ENCODE measurements around the gene DCAF8. TPM values are rescaled to one million over a fixed set of nuclear protein-coding genes. Genes with fewer than 3 reads are reported as not detected.

Gene DCAF8
- total and polyA plus RNA-seq, 2 of the 4 experiments (the other 2 are of a cell fraction) = 83.3 to 83.8 TPM

DNA sequence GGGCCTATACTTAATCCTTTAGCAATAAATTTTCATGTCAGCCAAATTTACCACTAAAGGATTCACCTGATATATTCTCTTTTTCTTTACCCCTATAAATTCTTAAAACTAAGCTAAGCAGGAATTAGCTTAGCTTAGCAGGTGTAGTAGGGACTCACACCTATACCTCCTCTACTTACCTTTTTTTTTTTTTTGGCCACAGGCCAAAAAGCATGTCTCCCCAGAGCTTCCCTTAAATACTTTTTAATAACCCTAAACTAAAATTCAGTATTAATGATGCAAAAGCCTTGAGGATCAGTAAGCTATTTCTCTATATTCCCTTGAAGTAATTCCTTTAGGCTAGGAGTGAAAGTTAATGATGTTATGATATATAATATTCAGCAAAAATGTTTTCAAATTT is 33.9 kb downstream of the DCAF8 start:
- H2BK15ac ChIP-seq (ENCODE audit: low read depth, low read length) = no peak overlapping the region
- dilution Hi-C loops (cut with HindIII; ENCODE audit: low sequenced_read_pairs, unreplicated experiment) = no loop called here
- no peak overlapping the region for H3K56ac ChIP-seq (ENCODE audit: extremely low read depth, insufficient read depth, low read length)
- BruUV-seq (replicated peaks) = no TSS peak
- H3K14ac ChIP-seq (replicated peaks; ENCODE audit: low read depth, low read length) = no peak overlapping the region
- H4K20me1 ChIP-seq (ENCODE audit: insufficient read depth, low read length) = no peaks in the 10 kb centered on the region; the same call in 1 of the 2 replicates
- H3K36me3 ChIP-seq (ENCODE audit: control insufficient read depth, insufficient read depth, low read length) = peaks cover 49% of the 10 kb centered on the region
- no peaks in the 10 kb centered on the region for H3K9me3 ChIP-seq (ENCODE audit: control insufficient read depth, insufficient read depth, low read length)
- ChIA-PET CTCF (interaction anchor here (1.3 to 3.7 kb wide), 2 partner anchors 9 to 23 kb away, joined by 10 to 12 read pairs; no protein-coding TSS in a partner anchor), POLR2A (ENCODE audit: unreplicated experiment) (interaction anchor here (0.6 kb wide), 1 partner anchor 109 kb away, joined by 5 read pairs; no protein-coding TSS in a partner anchor)
- no peak overlapping the region for H4K8ac ChIP-seq (ENCODE audit: low read depth in 2 of 2, low read length in 2 of 2)
- in situ Hi-C loops (cut with MboI; ENCODE audit: low sequenced_read_pairs) = no loop called here
- no peak overlapping the region for H3K9ac ChIP-seq (ENCODE audit: low read depth, low read length)
- ATAC-seq (ENCODE audit: low read depth) (no peak), DNase-seq (no peak)
- no peak overlapping the region for H3K4me3 ChIP-seq (ENCODE audit: insufficient read depth, low read depth, low read length)
- H4K5ac ChIP-seq (ENCODE audit: low read depth, low read length) = no peak overlapping the region
- peaks cover 6% of the 10 kb centered on the region; the same call in 1 of the 2 replicates for H3K9me1 ChIP-seq (ENCODE audit: insufficient read depth, low read length)
- H2AFZ ChIP-seq (replicated peaks; ENCODE audit: low read length, poor library complexity) = no peak overlapping the region
- H4K91ac ChIP-seq (ENCODE audit: insufficient read depth, low read depth, low read length) = no peak overlapping the region
- peaks cover 0 to 5% of the 10 kb centered on the region in 2 experiments; a peak in 1 of 4 replicates for H3K79me1 ChIP-seq (ENCODE audit: low read depth in 1 of 2, low read length in 2 of 2)
- H2BK120ac ChIP-seq (ENCODE audit: low read depth, low read length) = no peak overlapping the region
- no peak overlapping the region for H3K4ac ChIP-seq (ENCODE audit: low read depth, low read length)
- no peaks in the 10 kb centered on the region for H3K27me3 ChIP-seq (ENCODE audit: control insufficient read depth, insufficient read depth, low read length)
- H2BK5ac ChIP-seq (ENCODE audit: low read depth, low read length, poor library complexity, severe bottlenecking) = no peak overlapping the region
- intact Hi-C loops (cut with micrococcal nuclease) = loop anchor here (5.0 kb wide), 1 partner anchor 69 kb away; no protein-coding TSS in a partner anchor
- H3K4me1 ChIP-seq (ENCODE audit: control insufficient read depth, insufficient read depth, low read length) = no peaks in the 10 kb centered on the region
- no peak overlapping the region for H3K18ac ChIP-seq (ENCODE audit: low read depth, low read length)
- H2BK20ac ChIP-seq (ENCODE audit: low read depth, low read length) = no peak overlapping the region
- TF ChIP-seq MAZ (IDR thresholded peaks at IDR 0.05; ENCODE audit: borderline replicate concordance, low read depth, low read length) = no peak
- TF ChIP-seq MAFK (IDR thresholded peaks at IDR 0.05; ENCODE audit: low read depth, low read length) = no peak
- TF ChIP-seq CHD1 (IDR thresholded peaks at IDR 0.05; ENCODE audit: low read depth, low read length) = no peak
- no peak for TF ChIP-seq CEBPB (IDR thresholded peaks at IDR 0.05; ENCODE audit: low read depth, low read length)
- no peak for TF ChIP-seq NFE2L2 (IDR thresholded peaks at IDR 0.05; ENCODE audit: low read depth, low read length)
- TF ChIP-seq MXI1 (IDR thresholded peaks at IDR 0.05; ENCODE audit: borderline replicate concordance, low read depth, low read length) = no peak
- TF ChIP-seq, protein P1, sequence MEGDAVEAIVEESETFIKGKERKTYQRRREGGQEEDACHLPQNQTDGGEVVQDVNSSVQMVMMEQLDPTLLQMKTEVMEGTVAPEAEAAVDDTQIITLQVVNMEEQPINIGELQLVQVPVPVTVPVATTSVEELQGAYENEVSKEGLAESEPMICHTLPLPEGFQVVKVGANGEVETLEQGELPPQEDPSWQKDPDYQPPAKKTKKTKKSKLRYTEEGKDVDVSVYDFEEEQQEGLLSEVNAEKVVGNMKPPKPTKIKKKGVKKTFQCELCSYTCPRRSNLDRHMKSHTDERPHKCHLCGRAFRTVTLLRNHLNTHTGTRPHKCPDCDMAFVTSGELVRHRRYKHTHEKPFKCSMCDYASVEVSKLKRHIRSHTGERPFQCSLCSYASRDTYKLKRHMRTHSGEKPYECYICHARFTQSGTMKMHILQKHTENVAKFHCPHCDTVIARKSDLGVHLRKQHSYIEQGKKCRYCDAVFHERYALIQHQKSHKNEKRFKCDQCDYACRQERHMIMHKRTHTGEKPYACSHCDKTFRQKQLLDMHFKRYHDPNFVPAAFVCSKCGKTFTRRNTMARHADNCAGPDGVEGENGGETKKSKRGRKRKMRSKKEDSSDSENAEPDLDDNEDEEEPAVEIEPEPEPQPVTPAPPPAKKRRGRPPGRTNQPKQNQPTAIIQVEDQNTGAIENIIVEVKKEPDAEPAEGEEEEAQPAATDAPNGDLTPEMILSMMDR (conservative IDR thresholded peaks at IDR 0.05; ENCODE audit: low read depth, low read length) = no peak
- TF ChIP-seq FOS (IDR thresholded peaks at IDR 0.05; ENCODE audit: low read depth, low read length) = no peak
- H3K4me2 ChIP-seq (ENCODE audit: low read depth, low read length) = no peak overlapping the region
- H3K27ac ChIP-seq (ENCODE audit: insufficient read depth, low read length) = no peak overlapping the region
- no peak overlapping the region for H3K23ac ChIP-seq (ENCODE audit: low read depth, low read length)
- no peak overlapping the region for H2AK9ac ChIP-seq (replicated peaks; ENCODE audit: low read depth, low read length, poor library complexity)
- no peak overlapping the region for H2AK5ac ChIP-seq (ENCODE audit: low read depth, low read length)

Data from IMR-90 (cell line).